ENCODE results near the gene ARFIP1.
"Not testable (repeated sequence)": the region's sequence is repeated elsewhere in the genome, so short reads cannot be mapped to it uniquely, and the experiment has no call there.

ARFIP1 gene

GRCh38 chr4:152847376-152847775, 67.6 kb downstream of the ARFIP1 start:
- DNase-seq: no peak

- DNase-seq: no peak
These were observed 68.8 kb downstream of the ARFIP1 start for GRCh38 chr4:152848508-152848907.

- DNase-seq: no peak
These were observed 69.6 kb downstream of the ARFIP1 start for GRCh38 chr4:152849350-152849749.

- DNase-seq: no peak
These were observed 70.6 kb downstream of the ARFIP1 start for GRCh38 chr4:152850377-152850776.

GRCh38 chr4:152851226-152851625, 71.5 kb downstream of the ARFIP1 start:
- no peak for DNase-seq

GRCh38 chr4:152853293-152853692, 73.5 kb downstream of the ARFIP1 start:
- DNase-seq: no peak

- DNase-seq: not testable (repeated sequence)
These were observed 74.3 kb downstream of the ARFIP1 start for GRCh38 chr4:152854016-152854415.

GRCh38 chr4:152856960-152857359, 77.2 kb downstream of the ARFIP1 start:
- no peak for DNase-seq

GRCh38 chr4:152858934-152859333, 79.2 kb downstream of the ARFIP1 start:
- no peak for DNase-seq

GRCh38 chr4:152860046-152860445, 80.3 kb downstream of the ARFIP1 start:
- no peak for DNase-seq

- no peak for DNase-seq
These were observed 82.9 kb downstream of the ARFIP1 start for GRCh38 chr4:152862608-152863007.

GRCh38 chr4:152864361-152864760, 84.6 kb downstream of the ARFIP1 start:
- DNase-seq: no peak

- not testable (repeated sequence) for DNase-seq
These were observed 86.8 kb downstream of the ARFIP1 start for GRCh38 chr4:152866432-152866993.

GRCh38 chr4:152870606-152871005, 90.9 kb downstream of the ARFIP1 start:
- DNase-seq: no peak

- no peak for DNase-seq
These were observed 95.5 kb downstream of the ARFIP1 start for GRCh38 chr4:152875261-152875660.

GRCh38 chr4:152877868-152878267, 98.1 kb downstream of the ARFIP1 start:
- no peak for DNase-seq

- no peak for DNase-seq
These were observed 100.5 kb downstream of the ARFIP1 start for GRCh38 chr4:152880263-152880662.

GRCh38 chr4:152881974-152882373, 102.2 kb downstream of the ARFIP1 start:
- no peak for DNase-seq

- peak; percentile 8 for DNase-seq
These were observed 105.4 kb downstream of the ARFIP1 start for GRCh38 chr4:152885185-152885584.

GRCh38 chr4:152886201-152886600, 106.4 kb downstream of the ARFIP1 start:
- DNase-seq: no peak

- DNase-seq: no peak
These were observed 108.2 kb downstream of the ARFIP1 start for GRCh38 chr4:152887981-152888380.

- DNase-seq: no peak
These were observed 113.2 kb downstream of the ARFIP1 start for GRCh38 chr4:152892974-152893373.

GRCh38 chr4:152894673-152895072, 114.9 kb downstream of the ARFIP1 start:
- DNase-seq: no peak

- DNase-seq: peak; percentile 47
These were observed 117.1 kb downstream of the ARFIP1 start for GRCh38 chr4:152896811-152897210.

- not testable (repeated sequence) for DNase-seq
These were observed 118.4 kb downstream of the ARFIP1 start for GRCh38 chr4:152898133-152898532.

- no peak for DNase-seq
These were observed 118.9 kb downstream of the ARFIP1 start for GRCh38 chr4:152898606-152899005.

Measured in NCI-H526 treated with DMSO at 0.1 percent for 48 hours (cell line).